HG02798 (cell line): ENCODE measurements around the gene TBRG4.

Experiments
- ATAC-seq: cut with Tn5 transposase; IDR thresholded peaks from one replicate; pipeline ENCODE4 v1.9.1; 2021; ENCODE audit warnings: mild to moderate bottlenecking; ENCODE audit not compliant: unreplicated experiment, poor library complexity

Gene TBRG4

DNA sequence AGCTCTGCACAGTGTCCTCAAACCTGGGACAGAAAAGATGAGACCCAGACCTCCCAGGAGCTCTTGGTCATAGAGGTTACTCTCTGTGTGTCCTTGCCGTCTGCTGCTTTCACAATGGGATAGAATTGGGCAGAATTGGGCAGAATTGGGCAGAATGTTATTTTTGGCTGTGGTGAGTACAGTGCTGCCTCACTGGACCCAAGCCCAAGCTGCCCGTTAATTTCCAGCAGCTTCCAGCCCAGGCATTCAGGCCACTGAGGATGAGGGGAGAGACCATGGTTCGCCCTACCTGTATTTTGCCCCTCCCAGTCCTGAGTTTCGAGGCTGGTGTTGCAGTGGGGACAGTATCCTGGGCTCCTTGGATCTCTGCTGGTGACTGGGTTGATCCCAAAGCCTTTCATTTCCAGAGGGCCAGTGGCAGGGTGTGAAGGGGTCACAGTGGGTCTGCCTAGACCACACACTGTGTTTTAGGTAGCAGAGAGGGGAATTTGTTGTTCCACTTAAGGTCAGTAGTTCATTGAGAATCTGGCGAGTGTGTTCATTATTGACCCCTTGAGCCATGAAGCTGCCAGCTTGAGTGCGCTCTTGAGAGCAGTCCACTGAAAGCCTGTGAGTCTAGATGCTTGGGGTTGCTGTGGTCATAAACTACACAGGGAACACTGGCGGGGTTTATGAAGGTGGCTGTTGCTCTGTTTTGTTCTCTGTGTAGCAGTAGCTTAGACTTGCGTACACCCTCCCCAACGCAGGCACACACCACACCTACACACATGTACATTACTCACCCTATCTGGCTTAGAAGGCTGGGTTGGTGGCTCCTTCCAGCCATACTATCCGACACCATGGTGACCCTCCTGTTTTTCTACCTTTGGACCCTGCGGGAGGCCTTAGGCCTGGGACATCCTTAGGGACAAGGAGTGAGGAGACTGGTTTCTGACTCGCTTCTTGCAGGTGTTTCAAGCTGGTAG is 46.2 kb downstream of the TBRG4 start:
- ATAC-seq: no peak

DNA sequence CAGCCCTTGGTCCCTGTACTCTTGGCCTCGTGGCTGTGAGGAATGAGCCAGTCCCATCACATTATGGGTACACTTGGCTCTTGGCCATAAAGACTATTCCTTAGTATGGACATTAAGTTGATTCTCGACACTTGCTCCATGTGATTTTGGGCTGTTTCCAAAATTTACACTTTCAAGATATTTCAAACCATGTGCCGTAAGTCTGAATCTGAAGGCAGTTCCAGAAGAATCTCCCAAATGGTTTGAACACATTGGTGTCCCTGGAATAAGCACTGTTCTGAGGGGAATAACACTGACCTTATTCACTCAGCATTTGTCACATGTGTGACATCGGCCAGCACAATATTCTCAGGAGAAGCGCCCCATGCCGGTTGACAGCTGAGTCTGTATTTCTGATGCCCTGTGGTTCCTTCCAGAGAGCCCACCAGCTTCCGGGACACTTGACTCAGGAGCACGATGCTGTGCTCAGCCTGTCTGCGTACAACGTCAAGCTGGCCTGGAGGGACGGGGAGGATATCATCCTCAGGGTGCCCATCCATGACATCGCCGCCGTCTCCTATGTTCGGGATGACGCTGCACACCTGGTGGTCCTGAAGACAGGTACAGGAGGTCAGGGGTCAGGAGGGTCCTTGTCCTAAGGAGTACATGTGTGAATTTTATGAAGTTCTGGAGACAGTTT is 47.3 kb downstream of the TBRG4 start:
- ATAC-seq: no peak

DNA sequence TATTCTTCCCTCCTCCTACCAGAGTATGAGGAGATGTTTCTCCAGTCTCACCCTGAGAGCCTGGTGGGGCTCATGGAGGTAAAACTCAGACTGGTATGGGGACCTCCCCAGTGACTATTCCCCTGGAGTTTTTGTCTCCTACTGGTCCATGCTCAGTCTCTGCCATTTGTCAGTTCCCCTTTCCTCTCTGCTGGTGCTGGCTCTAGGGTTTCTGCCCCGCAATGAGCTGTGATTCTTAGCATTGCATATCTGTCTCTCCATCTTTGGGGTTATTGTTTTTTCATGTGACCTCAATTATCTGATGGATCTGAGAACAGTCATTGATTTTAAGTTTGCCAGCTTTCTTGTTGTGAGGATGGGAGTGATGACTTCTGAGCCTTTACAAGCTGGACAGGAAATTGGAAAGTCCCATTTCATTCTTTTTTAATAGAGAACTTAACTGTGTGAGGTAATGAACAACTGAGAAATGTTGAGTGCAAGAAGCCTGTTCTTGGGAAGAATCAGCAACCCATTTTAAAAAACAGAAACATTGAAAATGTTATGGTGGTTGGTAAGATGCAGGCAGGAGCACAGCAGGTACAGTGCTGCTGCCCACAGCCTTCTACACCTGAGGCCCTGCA is 49.6 kb downstream of the TBRG4 start:
- no peak for ATAC-seq

DNA sequence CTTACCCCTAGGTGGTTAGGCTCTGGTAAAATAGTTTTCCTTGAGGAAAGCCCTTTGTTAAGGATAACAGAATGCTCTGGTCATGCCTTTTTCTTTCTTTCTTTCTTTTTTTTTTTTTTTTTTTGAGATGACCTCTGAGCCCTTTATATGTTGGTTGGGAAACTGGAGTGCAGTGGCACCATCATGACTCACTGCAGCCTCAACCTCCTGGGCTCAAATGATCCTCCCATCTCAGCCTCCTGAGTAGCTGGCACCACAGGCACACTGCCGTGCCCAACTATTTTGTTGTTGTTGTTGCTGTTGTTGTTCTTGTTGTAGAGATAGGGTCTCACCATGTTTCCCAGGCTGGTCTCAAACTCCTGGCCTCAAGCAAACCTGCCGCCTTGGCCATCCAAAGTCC is 50.1 kb downstream of the TBRG4 start:
- ATAC-seq: no peak

DNA sequence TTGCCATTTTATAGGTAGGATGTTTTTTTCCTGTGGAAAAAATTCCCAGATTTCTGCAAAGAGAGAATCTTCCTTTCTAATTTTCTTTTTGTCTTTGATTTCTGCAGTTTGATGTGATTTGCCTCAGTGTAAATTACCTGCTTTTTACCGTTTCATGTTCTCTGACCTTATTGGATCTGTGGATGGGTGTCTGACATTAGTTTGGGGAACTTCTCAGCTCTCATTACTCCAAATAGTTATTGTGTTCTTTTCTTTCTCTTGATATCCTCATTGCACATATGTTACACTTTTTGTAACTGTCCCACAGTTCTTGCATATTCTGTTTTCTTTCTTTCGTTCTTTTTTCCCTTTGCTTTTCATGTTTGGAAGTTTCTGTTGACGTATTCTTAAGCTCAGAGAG is 51.2 kb downstream of the TBRG4 start:
- ATAC-seq: no peak

DNA sequence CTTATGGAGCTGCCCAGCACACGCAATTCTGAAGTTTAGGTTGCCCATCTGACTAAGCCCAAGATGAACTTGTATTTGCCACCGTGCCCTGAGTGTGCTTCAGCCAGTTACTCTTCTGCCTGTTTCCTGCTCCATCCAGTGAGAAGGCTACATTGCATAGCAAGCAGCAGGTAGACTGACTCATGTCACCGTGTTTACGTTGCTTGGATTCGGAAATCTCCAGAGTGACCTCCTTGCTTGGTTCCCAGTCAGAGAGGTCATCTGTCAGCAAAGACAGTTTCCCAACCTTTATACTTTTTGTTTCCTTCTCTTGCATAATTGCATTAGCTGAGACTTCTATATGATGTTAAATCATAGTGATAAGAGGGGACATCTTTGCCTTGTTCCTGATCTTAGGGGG is 53.6 kb downstream of the TBRG4 start:
- ATAC-seq: no peak

DNA sequence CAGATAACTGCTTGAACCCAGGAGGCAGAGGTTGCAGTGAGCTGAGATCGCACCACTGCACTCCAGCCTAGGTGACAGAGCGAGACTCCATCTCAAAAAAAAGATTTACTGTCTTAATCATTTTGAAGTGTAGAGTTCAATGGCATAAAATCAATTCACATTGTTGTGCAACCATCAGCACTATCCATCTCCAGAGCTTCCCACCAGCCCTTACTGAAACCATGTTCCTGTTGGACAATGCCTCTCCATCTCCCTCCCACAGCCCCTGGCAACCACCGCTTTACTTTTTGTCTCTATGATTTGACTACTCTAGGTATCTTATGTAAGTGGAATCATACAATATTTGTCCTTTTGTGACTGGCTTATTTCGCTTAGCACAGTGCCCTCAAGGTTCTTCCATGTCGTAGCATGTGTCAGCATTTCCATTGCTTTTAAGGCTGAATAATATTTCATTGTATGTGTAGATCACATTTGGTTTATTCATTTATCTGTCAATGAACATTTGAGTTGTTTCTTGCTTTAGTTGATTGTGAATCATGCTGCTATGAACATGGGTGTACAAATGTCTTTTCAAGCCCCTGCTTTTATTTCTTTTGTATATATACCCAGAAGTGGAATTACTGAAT is 55.8 kb downstream of the TBRG4 start:
- ATAC-seq: no peak

DNA sequence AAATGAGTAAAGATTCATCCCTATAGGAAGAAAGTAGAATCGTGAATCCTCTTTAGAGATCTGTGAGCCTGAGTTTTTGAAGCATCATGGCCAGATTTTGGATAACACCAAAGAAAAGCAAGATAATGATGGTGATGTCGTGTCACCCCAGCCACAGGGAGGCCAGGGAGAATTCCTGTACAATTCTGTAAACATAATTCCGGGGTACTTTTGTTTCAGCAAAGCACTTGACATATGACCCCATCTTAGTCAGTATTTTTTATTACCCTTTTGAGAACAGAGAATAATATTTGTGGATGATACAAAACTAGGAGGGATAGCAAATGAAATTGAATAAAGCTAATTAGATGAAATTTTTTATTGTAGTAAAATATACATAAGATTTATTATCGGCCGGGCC is 56.5 kb downstream of the TBRG4 start:
- no peak for ATAC-seq

DNA sequence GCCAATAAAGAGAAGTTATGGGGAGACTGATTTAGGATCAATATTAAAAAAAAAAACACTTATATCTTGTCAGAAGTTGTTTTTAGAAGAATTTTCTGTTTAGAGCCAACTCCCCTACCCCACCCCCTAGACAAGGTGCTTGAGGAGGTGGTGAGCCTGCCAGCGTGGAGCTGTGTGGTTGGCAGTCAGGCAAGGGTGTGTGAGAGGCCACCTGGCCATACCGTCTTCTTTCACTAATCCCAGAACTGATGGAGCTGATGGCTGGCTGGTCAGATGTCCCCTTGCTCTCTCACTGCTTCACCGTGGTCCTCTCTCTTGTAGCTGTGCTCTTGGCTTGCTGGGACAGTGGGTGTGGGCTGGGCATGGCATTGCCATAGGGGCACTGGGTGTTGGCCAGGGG is 57.1 kb downstream of the TBRG4 start:
- no peak for ATAC-seq

DNA sequence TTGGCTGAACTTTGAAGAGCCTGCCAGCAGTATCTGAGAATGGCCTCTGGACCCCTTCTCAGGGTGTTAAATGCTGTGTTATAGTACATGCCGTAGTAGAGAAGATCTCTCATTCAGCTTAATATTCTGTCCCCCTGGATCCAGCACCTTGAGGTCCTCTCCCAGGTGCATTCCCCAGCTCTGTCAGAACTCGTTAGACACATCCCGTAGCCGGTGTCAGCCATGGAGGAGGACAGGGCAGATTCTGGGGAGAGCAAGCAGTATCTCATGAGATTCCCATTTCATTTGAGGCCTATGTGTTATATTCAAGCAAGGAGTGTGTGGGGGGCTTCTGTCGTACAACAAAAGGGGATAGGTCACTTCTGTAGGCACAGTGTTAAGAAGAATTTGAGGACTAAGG is 57.6 kb downstream of the TBRG4 start:
- no peak for ATAC-seq

DNA sequence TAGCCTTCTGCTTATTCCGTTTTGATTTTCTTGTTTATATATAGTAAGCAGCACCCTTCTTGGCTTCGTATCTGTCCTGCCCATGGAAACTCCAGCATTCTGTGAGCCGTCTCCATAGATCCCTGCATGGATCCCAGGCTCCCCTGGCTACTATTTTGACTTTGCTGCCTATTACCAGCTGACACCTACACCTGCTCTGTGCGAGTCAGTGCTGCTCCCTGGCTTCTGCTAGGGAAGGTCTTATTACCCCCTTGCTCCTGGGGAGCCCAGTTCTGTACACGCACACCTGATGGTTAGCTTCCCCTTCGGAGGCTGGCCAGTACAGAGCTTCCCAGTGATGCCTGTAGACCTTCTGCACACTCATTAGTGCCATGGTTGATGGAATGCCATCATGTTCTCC is 58.1 kb downstream of the TBRG4 start:
- ATAC-seq: no peak

DNA sequence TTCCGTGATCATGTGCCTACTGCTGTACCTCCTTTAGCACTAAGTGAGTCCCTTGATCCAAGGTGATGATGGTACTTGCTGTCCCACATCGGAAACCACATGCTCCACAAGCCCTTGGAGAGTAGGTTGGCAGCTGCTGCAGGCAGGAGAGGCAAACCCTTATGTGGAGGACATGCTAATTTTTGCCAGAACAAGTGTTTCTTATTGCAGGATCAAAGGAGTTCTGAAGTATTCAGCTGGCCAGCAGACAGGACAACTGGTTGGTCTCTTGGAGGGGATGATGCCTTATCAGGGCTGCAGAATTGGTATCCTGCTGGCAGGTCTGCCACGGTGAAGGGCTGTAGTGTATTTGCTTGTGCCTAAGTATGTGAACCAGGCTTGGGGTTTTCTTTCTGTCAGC is 59.5 kb downstream of the TBRG4 start:
- no peak for ATAC-seq

DNA sequence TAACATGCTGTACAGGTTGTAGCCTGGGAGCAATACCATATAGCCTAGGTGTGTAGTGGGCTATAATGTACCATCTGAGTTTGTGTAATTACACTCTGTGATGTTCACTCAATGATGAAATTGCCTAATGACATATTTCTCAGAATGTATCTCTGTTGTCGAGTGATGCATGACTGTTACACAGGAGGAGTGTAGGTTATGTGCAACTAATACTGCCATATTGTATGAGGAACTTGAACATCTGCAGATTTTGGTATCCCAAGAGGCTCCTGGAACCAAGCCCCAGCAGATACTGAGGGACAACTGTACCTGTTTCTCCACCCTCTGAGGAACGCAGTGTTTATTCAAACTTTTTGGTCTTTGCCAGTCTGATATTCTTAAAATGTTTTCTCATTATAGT is 61.3 kb downstream of the TBRG4 start:
- ATAC-seq: no peak
